Measurements from ENCODE around the gene CMBL.
"Not testable (repeated sequence)": the region's sequence is repeated elsewhere in the genome, so short reads cannot be mapped to it uniquely, and the experiment has no call there.

Gene CMBL

DNA sequence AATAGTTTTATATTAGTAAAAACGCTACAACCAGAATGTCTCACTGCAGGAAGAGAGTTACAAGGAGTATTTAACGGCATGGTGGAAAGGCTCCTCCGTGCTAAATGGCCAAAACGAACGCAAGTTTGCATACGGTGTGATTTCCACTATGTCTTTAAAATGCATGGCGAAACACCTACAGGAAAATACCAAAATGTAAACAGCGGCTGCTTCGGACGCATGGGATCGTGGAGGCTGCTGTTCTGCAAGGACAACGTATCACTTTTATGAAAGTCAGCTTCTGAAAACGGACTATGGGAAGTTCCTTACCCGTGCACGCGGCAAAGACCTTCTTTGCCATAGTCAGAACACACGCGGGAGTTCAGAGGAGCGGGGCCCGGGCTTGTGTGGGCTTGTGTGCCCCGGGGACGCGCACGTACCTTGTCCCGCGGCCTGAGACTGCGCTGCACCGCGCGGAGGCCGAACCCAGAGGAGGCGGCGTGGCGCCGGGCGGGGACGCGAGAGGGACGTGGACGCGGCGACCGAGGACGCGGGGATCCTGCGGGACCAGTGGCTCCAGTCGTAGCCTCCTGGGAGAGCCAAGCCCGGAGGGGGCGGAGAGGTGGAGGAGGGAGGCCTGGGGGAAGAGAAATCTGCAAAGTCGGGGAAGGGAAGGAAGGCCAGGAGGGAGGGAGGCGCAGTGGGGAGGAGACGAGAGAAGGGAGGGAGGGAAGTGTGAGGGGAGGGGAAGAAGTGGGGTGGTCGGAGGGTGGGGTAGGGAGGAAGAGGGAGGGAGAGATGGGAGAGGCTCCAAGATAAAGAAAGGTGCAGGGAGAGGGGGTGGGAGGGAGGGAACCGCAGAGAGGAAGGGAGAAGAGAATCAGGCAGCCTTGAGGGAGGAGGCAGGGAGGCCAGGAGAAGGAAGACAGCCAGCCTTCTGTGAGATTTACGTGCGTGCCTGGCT, at the start of gene CMBL:
TSS of gene CMBL (minus strand) at position 697 of the 943 bp plus-strand sequence. CDS start 17,140 bp downstream, outside the sequence.
- DNase-seq = peak in 6 of 14 donors; percentile 8 to 59 (median 20)

DNA sequence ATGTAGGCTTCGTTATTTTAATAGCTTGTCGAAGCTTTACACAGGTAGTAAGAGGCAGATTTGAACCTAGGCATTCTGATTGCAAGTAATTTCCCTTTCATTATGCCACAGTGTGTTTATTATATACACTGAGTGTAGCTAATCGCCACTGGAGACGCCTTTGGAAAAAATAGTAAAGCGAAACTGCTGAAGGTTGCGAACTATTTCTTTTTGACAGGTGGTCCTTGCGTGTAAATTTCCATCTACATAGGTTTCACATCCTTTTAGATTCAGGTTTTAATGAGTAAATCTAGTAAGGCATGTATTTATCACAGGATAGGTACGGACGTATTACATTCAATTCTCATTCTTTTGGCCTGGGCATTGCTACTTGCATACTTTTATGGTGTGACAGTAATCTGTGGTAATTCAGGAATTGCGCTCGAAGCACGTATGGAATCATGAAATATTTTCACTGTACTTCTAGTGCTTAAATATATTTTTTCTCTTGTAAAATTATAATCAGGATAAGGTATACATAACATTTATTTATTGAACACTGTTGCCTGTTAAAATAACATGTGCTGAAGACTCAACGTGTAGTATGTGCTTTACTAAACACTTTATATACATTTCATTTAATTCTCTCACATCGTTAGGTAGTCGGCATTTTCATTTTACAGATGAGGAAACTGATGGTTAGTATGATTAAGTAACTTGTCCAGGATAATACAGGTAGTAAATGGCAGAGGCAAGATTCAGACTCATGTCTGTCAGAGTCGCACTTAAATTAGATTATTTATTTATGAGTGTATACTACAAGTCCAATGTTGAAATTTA, 47.6 kb upstream of the CMBL start:
- no peak for DNase-seq

GRCh38 chr5:10354048-10354872, 46.6 kb upstream of the CMBL start:
- peak in 5 of 14 donors; percentile 27 to 59 (median 56) for DNase-seq

- peak; percentile 70 to 94 (median 88) for DNase-seq
Observed at GRCh38 chr5:10353241-10354047, 45.7 kb upstream of the CMBL start, which contains the start of gene MARCHF6. TSS of gene MARCHF6 (plus strand) at chr5:10353695. CDS start at chr5:10353899, 204 bp downstream.

- DNase-seq = peak in 2 of 14 donors; percentile 63 to 72
Observed at GRCh38 chr5:10352430-10353240, 44.9 kb upstream of the CMBL start.

GRCh38 chr5:10351919-10352318, 44.2 kb upstream of the CMBL start:
- DNase-seq = peak in 1 of 14 donors; percentile 52

GRCh38 chr5:10351199-10351905, 43.6 kb upstream of the CMBL start:
- peak in 1 of 14 donors; percentile 70 for DNase-seq

- DNase-seq = no peak
Observed at GRCh38 chr5:10348258-10348657, 40.6 kb upstream of the CMBL start.

DNA sequence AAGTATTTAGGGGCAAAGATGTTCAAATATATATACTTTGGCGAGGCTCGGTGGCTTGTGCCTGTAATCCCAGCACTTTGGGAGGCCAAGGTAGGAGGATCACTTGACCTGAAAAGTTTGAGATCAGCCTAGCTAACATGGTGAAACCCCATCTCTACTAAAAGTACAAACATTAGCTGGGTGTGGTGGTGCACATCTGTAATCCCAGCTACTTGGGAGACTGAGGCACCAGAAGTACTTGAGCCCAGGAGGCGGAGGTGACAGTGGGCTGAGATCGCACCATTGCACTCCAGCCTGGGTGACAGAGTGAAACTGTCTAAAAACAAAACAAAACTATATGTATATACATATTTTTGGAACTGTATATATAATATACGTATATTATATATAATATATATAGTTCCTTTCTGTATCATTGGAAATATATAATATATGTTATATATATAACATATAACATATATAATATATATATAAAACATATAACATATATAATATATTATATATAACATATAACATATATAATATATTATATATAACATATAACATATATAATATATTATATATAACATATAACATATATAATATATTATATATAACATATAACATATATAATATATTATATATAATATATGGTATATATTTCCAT, 36.9 kb upstream of the CMBL start:
- DNase-seq = not testable (repeated sequence)

DNA sequence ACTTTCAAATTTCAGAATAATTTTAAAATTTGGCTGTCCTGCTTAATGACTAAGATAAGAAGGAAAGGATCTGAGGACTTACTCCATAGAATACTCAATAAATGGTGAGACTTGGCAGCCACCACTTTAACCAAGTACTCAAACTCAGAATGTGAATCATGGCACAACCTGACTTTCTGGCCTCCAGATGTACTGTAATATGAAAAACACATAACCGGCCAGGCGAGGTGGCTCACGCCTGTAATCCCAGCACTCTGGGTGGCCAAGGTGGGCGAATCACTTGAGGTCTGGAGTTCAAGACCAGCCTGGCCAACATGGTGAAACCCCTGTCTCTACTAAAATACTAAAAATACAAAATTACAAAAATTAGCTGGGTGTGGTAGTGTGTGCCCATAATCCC, 35.8 kb upstream of the CMBL start:
- no peak for DNase-seq

DNA sequence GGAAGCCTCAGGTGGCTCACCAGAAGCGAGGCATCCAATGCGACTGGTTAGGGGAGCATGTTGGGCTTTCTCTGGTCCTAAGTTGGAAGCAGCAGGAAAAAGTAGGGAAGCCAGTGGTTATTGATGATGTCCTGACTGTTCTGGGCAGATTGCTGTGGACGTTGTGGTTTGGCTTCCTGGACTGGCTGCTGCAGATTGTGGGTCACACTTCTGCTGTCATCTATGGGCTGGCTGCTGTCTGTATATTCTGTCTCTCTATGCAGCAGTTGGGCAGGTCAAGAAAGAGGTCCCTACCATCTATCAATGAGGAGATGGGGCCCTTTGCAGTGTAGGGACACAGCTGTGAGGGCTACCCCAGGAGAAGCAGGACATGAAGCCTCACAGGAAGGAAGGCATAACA, 32.3 kb upstream of the CMBL start:
- DNase-seq = no peak

DNA sequence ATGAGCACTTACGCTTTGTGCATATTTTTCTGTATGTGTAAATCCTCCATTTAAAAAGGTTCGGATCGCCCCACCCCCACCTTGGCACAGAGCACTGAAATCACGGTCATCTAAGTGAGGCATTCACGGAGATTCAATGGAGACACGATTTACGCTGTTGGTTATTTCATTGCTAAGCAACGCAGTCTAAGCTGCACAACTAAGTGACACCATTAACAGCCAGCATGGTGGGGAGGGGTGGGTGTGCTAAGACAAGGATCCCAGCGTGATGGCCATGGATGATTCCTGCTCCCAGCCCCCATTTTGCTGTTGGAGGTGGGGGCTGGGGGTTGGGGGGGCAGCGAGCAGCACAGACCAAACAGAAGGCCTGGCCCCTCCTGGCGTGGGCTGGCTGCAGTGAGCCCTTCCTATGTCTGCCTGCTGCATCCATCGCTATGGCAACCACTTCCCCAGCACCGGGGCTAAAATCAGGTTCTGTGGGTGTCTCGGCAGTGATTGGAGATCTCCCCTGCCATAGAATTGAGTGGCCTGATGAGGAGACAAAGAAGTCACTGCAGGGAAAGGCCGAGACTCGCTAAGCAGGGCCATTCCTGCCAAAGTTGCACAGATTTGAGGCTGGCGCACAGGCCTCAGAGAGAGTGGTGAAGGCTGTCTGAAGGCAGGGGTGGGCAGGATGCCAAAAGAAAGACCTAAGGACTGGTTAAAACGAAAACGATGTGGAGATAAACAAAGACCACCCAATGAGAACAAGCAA, 31.5 kb upstream of the CMBL start:
- DNase-seq = peak in 1 of 14 donors; percentile 49

DNA sequence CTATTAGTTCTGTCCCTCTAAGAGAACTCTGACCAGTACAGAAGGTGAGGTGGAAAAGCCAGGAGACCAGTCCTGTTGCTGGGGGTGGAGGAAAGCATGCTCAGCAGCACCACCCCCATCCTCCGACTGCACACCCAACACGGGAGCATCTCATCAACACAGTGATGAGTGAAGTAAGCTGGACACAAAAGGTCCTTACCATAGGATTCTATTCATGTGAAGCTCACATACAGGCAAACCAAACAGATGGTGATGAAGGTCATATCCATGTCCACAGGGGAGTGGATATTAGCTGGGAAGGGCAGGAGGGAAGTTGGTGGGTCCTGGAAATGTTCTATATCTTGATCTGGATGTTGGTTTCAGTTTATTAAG, 31.0 kb upstream of the CMBL start:
- DNase-seq = no peak

- DNase-seq = no peak
Observed at GRCh38 chr5:10337986-10338385, 30.3 kb upstream of the CMBL start.

DNA sequence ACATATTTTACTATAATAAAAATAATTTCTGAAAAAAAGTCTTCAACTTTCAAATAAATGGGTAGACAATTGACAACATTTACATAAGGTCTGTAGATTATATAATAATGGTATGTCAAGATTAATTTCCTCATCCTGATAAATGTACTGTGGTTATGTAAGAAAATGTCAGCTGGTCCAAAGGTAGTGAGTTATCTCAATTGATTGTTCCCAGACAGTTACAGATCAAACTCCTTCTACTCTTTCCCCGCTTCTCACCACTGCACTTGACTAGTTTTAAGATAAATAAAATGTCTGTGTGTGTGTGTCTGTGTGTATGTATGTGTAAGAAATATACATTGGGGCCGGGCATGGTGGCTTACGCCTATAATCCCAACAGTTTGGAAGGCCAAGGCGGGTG, 29.4 kb upstream of the CMBL start:
- no peak for DNase-seq

GRCh38 chr5:10335711-10336470, 28.2 kb upstream of the CMBL start:
- DNase-seq = no peak

- DNase-seq = no peak
Observed at GRCh38 chr5:10334831-10335230, 27.1 kb upstream of the CMBL start.
